Dendritic cell treated with granulocyte-macrophage colony-stimulating factor and Interleukin-4, amounts not matched to agents 40 ng/mL and 50 ng/mL, for 4 days (primary cell): ENCODE measurements around the gene FAM107B.
"Not testable (repeated sequence)": the region's sequence is repeated elsewhere in the genome, so short reads cannot be mapped to it uniquely, and the experiment has no call there.

ENCODE experiments used
- H3K27ac Mint-ChIP-seq: one replicate; pipeline ENCODE4 v1.8.0; 2022; ENCODE audit warnings: mild to moderate bottlenecking, mixed read lengths
- H3K27me3 Mint-ChIP-seq: one replicate; pipeline ENCODE4 v1.8.0; 2022; ENCODE audit warnings: mild to moderate bottlenecking, mixed read lengths
- H3K36me3 Mint-ChIP-seq: one replicate; pipeline ENCODE4 v1.8.0; 2022; ENCODE audit warnings: low read depth, mixed read lengths
- H3K4me1 Mint-ChIP-seq: one replicate; pipeline ENCODE4 v1.8.0; 2022; ENCODE audit warnings: low read depth, mixed read lengths
- H3K4me3 Mint-ChIP-seq: one replicate; pipeline ENCODE4 v1.8.0; 2022; ENCODE audit warnings: mild to moderate bottlenecking, moderate library complexity, mixed read lengths
- H3K9me3 Mint-ChIP-seq: one replicate; pipeline ENCODE4 v1.8.0; 2022; ENCODE audit warnings: mixed read lengths
- intact Hi-C: fragments of 100-400 bp; cut with micrococcal nuclease; formaldehyde crosslinking; loops from one replicate; pipeline ENCODE4 v1.15.0; 2022

FAM107B gene

DNA sequence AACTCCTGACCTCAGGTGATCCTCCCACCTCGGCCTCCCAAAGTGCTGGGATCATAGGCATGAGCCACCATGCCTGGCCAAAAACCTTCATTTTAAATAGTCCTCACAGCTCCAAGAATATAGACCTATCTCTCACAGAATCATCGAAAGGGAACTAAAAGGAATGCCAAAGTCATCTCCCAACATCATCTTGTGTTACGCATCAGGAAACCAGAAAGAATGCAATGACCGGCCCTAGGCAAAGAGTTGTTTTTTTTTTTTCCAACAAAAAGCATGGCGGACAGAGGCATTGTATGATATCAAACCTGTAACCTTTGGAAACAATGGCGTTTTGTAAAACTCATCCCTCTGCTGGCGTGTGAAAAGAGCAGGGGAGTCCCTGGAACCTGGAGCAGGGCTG, 73.2 kb downstream of the FAM107B start:
- Mint-ChIP-seq H3K4me1 (peaks cover 17% of the 10 kb centered on the region), H3K27me3 (peaks cover 53% of the 10 kb centered on the region), H3K27ac (no peak overlapping the region), H3K4me3 (no peak overlapping the region), H3K36me3 (no peaks in the 10 kb centered on the region), H3K9me3 (no peaks in the 10 kb centered on the region)
- intact Hi-C loops: no loop called here

DNA sequence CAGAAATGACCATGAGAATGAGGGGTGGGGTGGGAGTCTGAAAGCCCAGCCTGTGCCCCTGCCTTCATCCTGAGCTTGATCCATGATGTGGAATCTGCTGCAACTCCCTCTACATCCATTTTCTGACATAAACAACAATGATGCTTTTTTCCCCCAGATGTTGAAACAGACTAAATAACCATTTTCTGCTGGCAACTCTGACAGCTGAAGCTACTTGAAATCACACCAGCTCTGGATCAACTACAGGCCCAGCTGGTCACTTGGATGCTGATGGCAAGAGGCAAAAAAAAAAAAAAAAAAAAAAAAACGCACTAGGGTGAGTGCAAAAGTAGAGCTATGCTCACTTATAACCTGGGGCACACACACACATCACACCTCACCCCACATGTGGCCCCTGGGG, 74.2 kb downstream of the FAM107B start:
- H3K27me3 Mint-ChIP-seq: peaks cover 52% of the 10 kb centered on the region
- H3K36me3 Mint-ChIP-seq: no peaks in the 10 kb centered on the region
- intact Hi-C loops: no loop called here
- H3K9me3 Mint-ChIP-seq: no peaks in the 10 kb centered on the region
- no peak overlapping the region for H3K4me3 Mint-ChIP-seq
- no peak overlapping the region for H3K27ac Mint-ChIP-seq
- peaks cover 14% of the 10 kb centered on the region for H3K4me1 Mint-ChIP-seq

DNA sequence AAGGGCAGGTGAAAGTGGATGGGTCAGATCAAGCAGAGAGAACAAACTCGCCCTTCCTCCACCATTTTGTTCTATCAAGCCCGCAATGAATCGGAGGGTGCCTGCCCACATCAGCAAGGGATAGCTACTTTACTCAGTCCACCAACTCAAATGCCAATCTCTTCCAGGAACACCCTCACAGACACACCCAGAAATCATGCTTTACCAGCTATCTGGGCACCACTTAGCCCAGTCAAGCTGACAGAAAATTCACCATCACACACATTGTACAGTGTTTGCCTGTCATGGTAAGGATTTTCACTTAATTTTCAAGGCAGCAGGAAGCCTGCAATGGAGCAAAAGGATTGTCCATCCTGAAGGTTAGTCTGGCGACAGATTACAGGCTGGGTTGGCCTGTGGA, 75.2 kb downstream of the FAM107B start:
- no peaks in the 10 kb centered on the region for H3K36me3 Mint-ChIP-seq
- H3K27ac Mint-ChIP-seq: no peak overlapping the region
- intact Hi-C loops: no loop called here
- no peaks in the 10 kb centered on the region for H3K9me3 Mint-ChIP-seq
- peaks cover 15% of the 10 kb centered on the region for H3K4me1 Mint-ChIP-seq
- no peak overlapping the region for H3K4me3 Mint-ChIP-seq
- peaks cover 54% of the 10 kb centered on the region for H3K27me3 Mint-ChIP-seq

DNA sequence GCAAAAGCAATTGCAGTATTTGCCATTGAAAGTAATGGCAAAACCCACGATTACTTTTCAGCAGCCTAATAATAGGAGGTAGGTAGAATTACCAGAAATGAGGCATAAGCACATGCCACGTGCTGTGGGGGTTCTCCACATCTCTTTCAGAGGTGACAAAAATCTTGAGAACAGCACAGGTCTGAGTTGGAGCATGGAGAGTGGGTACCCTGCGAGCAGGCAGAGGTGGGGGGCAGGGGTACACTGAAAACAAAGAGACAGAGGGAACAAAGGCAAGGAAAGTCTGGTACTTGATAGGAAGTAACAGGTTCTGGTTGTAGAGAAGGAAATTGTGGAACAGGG, 75.9 kb downstream of the FAM107B start:
- Mint-ChIP-seq H3K4me1 (peaks cover 15% of the 10 kb centered on the region), H3K27me3 (peaks cover 61% of the 10 kb centered on the region), H3K27ac (no peak overlapping the region), H3K4me3 (no peak overlapping the region), H3K9me3 (no peaks in the 10 kb centered on the region), H3K36me3 (no peaks in the 10 kb centered on the region)
- intact Hi-C loops: no loop called here

DNA sequence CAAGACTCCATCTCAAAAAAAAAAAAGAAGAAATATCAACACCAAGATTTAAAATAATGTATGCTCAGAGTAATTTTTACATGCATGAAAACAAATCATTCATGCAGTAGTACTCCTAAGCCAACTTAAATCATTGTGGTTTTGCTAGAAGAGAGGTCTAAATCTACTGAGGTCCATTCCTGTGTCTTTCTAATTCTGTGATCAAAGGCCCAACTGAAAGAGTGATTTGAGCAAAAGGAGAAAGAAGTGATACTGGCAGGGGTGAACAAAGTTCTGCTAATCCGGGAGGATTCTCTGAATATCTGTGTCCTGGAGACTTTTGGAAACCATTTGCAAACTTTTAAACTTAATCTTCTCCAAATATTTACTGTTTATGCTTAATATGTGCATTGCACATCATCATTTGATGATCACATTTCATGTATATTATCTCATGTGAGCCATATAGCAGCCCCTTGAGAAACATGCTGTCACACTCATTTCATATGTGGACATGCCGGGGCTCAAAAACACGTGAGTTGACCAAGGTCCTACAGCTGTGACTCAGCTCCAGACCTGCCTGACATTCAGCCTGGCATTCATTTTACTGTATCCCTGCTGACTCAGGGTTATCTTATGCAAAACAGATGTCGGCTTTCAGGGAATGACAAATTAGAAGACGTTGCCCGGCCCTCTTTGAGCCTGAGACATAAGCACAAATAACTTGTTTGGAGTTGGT, 76.4 kb downstream of the FAM107B start:
- H3K36me3 Mint-ChIP-seq: no peaks in the 10 kb centered on the region
- H3K27ac Mint-ChIP-seq: no peak overlapping the region
- H3K9me3 Mint-ChIP-seq: no peaks in the 10 kb centered on the region
- intact Hi-C loops: no loop called here
- H3K4me3 Mint-ChIP-seq: no peak overlapping the region
- peaks cover 15% of the 10 kb centered on the region for H3K4me1 Mint-ChIP-seq
- peaks cover 65% of the 10 kb centered on the region for H3K27me3 Mint-ChIP-seq

DNA sequence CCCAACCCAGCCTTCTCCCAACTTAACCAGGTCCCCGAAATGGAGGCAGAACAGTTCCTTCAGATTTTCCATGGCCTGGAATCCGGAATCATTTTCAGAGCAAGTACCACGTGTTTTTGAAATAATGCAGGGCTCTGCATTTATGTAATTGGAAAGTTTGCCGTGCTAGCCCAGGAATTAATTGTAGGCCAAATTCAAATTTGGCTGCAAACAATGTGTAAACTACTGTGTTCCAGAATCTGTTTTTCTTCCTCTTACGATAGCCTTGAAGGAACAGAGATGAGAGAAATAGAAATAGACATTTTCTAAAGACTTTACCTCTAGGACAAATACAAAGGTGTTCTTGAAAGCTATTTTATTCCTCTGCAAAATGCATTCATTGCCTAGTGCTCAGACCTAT, 77.4 kb downstream of the FAM107B start:
- Mint-ChIP-seq H3K4me1 (peaks cover 9% of the 10 kb centered on the region), H3K9me3 (no peaks in the 10 kb centered on the region), H3K4me3 (no peak overlapping the region), H3K27me3 (peaks cover 63% of the 10 kb centered on the region), H3K36me3 (no peaks in the 10 kb centered on the region), H3K27ac (no peak overlapping the region)
- intact Hi-C loops: no loop called here

DNA sequence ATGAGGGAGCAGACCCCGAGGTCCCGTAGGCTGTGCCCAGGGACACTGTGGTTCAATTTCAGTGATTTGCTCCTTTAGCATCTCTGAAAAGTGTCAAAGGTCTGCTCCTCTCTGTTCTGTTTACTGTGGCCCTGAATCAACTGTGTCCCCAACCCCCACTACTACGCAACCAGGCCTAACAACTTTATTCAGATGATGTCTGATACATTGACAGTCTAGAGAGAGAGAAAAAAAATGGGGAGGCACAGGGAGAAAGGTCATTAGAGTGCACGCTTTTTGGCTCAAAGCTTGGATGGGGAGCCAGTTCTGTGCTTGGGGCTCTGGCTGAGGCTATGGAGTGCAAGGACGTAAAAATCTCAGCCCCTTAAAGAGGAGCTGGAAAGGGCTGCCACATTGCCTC, 77.9 kb downstream of the FAM107B start:
- H3K27ac Mint-ChIP-seq: no peak overlapping the region

DNA sequence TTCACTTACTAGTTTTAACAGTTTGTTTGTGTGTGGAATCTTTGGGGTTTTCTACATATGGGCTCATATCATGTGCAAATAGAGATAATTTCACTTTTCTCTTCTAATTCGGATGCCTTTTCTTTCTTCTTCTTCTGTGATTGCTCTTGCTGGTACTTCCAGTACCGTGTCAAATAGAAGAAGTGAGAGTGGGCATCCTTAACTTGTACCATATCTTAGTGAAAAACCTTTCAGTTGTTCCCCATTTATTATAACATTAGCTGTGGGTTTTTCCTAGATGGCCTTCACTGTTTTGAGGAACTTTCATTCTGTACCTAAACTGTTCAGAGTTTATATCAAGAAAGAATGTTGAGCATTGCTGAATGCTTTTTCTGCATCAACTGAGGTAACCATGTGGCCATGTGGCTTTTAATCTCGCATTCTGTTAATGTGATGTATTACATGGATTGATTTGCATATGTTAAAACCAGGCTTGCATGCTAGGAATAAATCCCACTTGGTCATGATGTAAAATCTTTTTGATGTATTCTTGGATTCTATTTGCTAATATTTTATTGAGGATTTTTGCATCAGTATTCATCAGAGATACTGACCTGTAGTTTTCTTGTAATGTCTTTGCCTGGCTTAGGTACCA, 78.7 kb downstream of the FAM107B start:
- Mint-ChIP-seq H3K27me3 (peaks cover 71% of the 10 kb centered on the region), H3K9me3 (no peaks in the 10 kb centered on the region), H3K4me3 (no peak overlapping the region), H3K27ac (no peak overlapping the region), H3K4me1 (peaks cover 9% of the 10 kb centered on the region), H3K36me3 (no peaks in the 10 kb centered on the region)
- intact Hi-C loops: no loop called here

More for the DNA sequence above, 77.9 kb downstream of the FAM107B start:
- peaks cover 68% of the 10 kb centered on the region for H3K27me3 Mint-ChIP-seq
- no peak overlapping the region for H3K4me3 Mint-ChIP-seq
- no peaks in the 10 kb centered on the region for H3K36me3 Mint-ChIP-seq
- H3K4me1 Mint-ChIP-seq: peaks cover 9% of the 10 kb centered on the region
- H3K9me3 Mint-ChIP-seq: no peaks in the 10 kb centered on the region
- intact Hi-C loops: no loop called here

DNA sequence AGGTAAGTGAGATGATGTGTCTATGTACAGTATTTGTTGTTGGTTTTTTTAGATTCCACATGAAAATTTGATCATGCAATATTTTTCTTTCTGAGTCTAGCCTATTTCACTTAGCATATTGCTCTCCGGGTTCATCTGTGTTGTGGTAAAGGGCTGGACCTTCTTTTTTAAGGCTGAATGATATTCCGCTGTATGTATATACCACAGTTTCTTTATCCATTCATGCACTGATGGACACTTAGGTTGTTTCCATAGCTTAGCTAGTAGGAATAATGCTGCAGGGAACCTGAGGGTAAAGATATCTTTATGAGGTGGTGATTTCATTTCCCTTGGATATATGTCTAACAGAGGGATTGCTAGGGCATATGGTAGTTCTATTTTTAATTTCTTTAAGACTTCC, 80.8 kb downstream of the FAM107B start:
- Mint-ChIP-seq H3K27me3 (peaks cover 63% of the 10 kb centered on the region), H3K36me3 (no peaks in the 10 kb centered on the region), H3K4me3 (no peak overlapping the region), H3K27ac (no peak overlapping the region), H3K4me1 (peaks cover 10% of the 10 kb centered on the region), H3K9me3 (no peaks in the 10 kb centered on the region)
- intact Hi-C loops: no loop called here

DNA sequence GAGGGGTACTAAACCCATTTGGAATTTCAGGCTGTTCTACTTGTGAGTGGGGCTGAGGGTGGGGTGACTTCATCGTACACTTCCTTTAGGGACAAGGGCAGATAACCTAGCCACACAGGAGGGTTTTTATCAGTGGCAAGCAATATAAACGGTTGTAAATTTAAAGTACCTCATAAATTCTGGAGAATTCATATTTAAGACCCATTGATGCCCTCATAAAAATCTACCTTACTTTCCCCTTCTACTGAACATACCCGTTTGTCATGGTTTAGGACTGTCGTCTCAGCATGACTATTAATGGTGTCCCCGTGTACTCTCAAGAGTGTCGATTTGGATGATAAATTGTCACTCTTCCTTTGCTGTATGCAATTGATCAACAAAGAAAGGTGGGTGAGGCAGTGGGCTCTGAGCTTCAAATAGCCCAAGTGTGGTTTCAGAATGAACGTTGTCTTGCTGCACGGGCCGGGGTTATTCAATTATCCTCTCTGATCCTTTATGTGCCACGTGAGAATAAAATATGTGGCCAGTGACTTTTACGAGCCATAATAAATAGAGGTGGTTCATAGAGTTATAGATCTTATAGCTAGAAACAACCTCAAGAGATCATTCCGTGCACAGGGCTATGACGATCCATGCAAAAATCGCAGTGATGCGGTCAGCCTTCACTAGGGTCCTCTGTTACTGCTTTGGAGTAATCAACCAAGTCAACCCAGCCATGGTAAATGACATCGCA, 82.2 kb downstream of the FAM107B start:
- H3K27me3 Mint-ChIP-seq: peaks cover 59% of the 10 kb centered on the region
- H3K4me3 Mint-ChIP-seq: no peak overlapping the region
- no peak overlapping the region for H3K27ac Mint-ChIP-seq
- intact Hi-C loops: no loop called here
- peaks cover 24% of the 10 kb centered on the region for H3K4me1 Mint-ChIP-seq
- no peaks in the 10 kb centered on the region for H3K36me3 Mint-ChIP-seq
- no peaks in the 10 kb centered on the region for H3K9me3 Mint-ChIP-seq

DNA sequence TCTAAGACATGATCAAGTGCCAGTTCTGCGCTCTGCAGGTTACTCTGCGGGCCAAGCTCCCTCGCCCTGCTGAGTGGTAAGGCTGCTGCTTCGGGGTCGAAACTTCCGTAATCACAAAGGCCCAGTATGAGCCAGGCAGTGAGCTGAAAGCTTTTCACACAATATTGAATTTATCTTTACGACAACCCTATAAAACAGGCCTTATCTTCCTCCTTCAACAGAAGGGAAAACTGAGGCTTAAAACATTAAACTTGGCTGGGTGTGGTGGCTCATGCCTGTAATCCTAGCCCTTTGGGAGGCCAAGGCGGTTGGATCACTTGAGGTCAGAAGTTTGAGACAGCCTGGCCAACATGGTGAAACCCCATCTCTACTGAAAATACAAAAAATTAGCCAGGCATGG, 83.3 kb downstream of the FAM107B start:
- intact Hi-C loops: no loop called here
- no peak overlapping the region for H3K4me3 Mint-ChIP-seq

DNA sequence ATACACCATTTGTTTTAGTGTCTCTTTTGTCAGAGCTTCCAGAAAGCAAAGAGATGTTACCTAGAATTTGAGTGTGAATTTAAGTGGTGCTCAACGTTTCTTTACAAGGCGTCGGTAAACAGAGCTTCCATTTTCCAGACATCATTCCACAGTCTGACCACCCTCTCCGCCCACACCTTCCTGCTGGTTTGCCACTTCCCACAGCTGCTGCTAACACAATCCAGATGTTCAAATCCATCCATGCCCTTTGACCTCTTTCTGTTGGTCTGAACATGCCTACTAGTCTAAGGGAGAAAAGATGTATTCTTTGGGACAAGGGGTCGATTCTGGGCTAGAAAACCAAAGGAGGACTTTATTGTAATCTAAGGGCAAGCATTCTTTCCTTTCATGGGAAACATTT, 86.1 kb downstream of the FAM107B start:
- no peaks in the 10 kb centered on the region for H3K36me3 Mint-ChIP-seq
- intact Hi-C loops: no loop called here
- H3K27me3 Mint-ChIP-seq: peaks cover 37% of the 10 kb centered on the region
- no peaks in the 10 kb centered on the region for H3K9me3 Mint-ChIP-seq
- no peak overlapping the region for H3K27ac Mint-ChIP-seq
- H3K4me3 Mint-ChIP-seq: no peak overlapping the region
- H3K4me1 Mint-ChIP-seq: peaks cover 15% of the 10 kb centered on the region

More for the DNA sequence above, 83.3 kb downstream of the FAM107B start:
- Mint-ChIP-seq H3K9me3 (no peaks in the 10 kb centered on the region), H3K27ac (no peak overlapping the region), H3K36me3 (no peaks in the 10 kb centered on the region), H3K4me1 (peaks cover 24% of the 10 kb centered on the region), H3K27me3 (peaks cover 51% of the 10 kb centered on the region)

DNA sequence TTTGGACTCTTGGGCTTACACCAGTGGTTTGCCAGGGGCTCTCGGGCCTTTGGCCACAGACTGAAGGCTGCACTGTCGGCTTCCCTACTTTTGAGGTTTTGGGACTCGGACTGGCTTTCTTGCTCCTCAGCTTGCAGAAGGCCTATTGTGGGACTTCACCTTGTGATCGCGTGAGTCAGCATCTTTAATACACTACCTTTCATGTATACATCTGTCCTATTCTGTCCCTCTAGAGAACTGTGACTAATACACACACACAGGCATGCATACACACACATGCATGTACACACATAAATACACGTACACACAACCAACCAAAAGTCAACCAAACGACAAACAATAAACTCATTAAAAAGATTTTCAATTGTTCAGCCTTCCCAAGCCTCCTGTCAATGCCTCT, 86.5 kb downstream of the FAM107B start:
- H3K27me3 Mint-ChIP-seq: peaks cover 33% of the 10 kb centered on the region
- not testable (repeated sequence) for H3K9me3 Mint-ChIP-seq

DNA sequence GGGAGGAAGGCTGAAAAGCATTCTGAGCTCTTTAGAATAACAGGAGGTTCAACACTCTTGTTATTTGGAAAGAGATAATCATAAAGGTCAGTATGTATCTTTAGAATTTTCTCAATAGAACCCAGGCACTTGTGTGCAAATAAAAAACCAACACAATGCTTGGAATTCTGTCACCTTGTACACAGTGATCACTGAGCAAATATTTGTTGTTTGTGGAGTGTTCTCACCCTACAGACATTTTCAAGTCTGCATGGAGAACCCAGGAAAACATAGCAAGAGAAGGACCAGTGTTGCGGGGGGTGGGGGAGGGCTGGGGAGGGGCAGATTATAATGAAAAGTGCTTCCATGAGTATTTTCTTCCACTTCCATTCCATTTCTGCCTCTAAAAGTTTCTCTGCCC, 87.4 kb downstream of the FAM107B start:
- no peaks in the 10 kb centered on the region for H3K9me3 Mint-ChIP-seq
- H3K27ac Mint-ChIP-seq: no peak overlapping the region
- intact Hi-C loops: no loop called here
- no peak overlapping the region for H3K4me3 Mint-ChIP-seq
- H3K27me3 Mint-ChIP-seq: peaks cover 29% of the 10 kb centered on the region
- peaks cover 21% of the 10 kb centered on the region for H3K4me1 Mint-ChIP-seq
- no peaks in the 10 kb centered on the region for H3K36me3 Mint-ChIP-seq

More for the DNA sequence above, 86.5 kb downstream of the FAM107B start:
- H3K4me1 Mint-ChIP-seq: peaks cover 18% of the 10 kb centered on the region
- H3K4me3 Mint-ChIP-seq, intact Hi-C loops, H3K36me3 Mint-ChIP-seq, H3K27ac Mint-ChIP-seq: not testable (repeated sequence)
